ENCODE results near the gene SCARF1. TPM values are rescaled to one million over a fixed set of nuclear protein-coding genes. Genes with fewer than 3 reads are reported as not detected.

The SCARF1 gene
- total RNA-seq, 1 donor from 2014 or later: 4.0 TPM

GRCh38 chr17:1601571-1601970 lies 44.0 kb downstream of the SCARF1 start:
- peaks cover 4% of the 10 kb centered on the region for H3K9me3 Mint-ChIP-seq (ENCODE audit: unreplicated experiment)
- no peak for DNase-seq
- TF ChIP-seq, protein P1, sequence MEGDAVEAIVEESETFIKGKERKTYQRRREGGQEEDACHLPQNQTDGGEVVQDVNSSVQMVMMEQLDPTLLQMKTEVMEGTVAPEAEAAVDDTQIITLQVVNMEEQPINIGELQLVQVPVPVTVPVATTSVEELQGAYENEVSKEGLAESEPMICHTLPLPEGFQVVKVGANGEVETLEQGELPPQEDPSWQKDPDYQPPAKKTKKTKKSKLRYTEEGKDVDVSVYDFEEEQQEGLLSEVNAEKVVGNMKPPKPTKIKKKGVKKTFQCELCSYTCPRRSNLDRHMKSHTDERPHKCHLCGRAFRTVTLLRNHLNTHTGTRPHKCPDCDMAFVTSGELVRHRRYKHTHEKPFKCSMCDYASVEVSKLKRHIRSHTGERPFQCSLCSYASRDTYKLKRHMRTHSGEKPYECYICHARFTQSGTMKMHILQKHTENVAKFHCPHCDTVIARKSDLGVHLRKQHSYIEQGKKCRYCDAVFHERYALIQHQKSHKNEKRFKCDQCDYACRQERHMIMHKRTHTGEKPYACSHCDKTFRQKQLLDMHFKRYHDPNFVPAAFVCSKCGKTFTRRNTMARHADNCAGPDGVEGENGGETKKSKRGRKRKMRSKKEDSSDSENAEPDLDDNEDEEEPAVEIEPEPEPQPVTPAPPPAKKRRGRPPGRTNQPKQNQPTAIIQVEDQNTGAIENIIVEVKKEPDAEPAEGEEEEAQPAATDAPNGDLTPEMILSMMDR (IDR thresholded peaks at IDR 0.05; ENCODE audit: partially characterized antibody, unreplicated experiment): no peak
- no peak overlapping the region for H3K4me3 Mint-ChIP-seq (ENCODE audit: unreplicated experiment)
- no peaks in the 10 kb centered on the region for H3K27me3 Mint-ChIP-seq (ENCODE audit: unreplicated experiment)
- H3K4me1 Mint-ChIP-seq (ENCODE audit: low read depth, unreplicated experiment): no peaks in the 10 kb centered on the region
- peaks cover 15% of the 10 kb centered on the region for H3K36me3 Mint-ChIP-seq (ENCODE audit: unreplicated experiment)
- no peak overlapping the region for H3K27ac Mint-ChIP-seq (ENCODE audit: unreplicated experiment)

- DNase-seq: no peak
- Mint-ChIP-seq H3K9me3 (ENCODE audit: unreplicated experiment) (peaks cover 7% of the 10 kb centered on the region), H3K4me3 (ENCODE audit: unreplicated experiment) (no peak overlapping the region), H3K36me3 (ENCODE audit: unreplicated experiment) (peaks cover 15% of the 10 kb centered on the region), H3K4me1 (ENCODE audit: low read depth, unreplicated experiment) (no peaks in the 10 kb centered on the region), H3K27ac (ENCODE audit: unreplicated experiment) (no peak overlapping the region), H3K27me3 (ENCODE audit: unreplicated experiment) (no peaks in the 10 kb centered on the region)
- TF ChIP-seq, protein P1 (IDR thresholded peaks at IDR 0.05; ENCODE audit: partially characterized antibody, unreplicated experiment): no peak
Observed at GRCh38 chr17:1598399-1599095, 47.0 kb downstream of the SCARF1 start.

DNA sequence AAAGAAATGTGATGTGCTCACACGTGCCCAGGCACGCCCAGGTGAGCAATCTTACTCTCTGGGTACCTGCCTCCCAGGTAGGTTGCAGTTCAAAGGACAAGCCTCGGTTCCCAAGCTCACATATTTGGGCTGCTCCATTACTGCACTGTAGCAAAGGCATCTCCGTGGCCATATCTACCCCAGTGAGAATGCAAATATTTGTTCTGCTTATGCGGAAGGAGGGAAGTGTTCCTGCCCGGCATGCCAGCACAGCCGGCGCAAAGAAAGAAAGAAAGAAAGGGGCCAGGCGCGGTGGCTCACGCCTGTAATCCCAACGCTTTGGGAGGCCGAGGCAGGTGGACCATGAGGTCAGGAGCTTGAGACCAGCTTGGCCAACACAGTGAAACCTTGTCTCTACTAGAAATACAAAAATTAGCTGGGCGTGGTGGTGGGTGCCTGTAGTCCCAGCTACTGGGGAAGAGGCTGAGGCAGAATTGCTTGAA lies 47.6 kb downstream of the SCARF1 start:
- DNase-seq: no peak
- Mint-ChIP-seq H3K27me3 (ENCODE audit: unreplicated experiment) (no peaks in the 10 kb centered on the region), H3K4me1 (ENCODE audit: low read depth, unreplicated experiment) (no peaks in the 10 kb centered on the region), H3K36me3 (ENCODE audit: unreplicated experiment) (peaks cover 15% of the 10 kb centered on the region), H3K9me3 (ENCODE audit: unreplicated experiment) (peaks cover 7% of the 10 kb centered on the region), H3K27ac (ENCODE audit: unreplicated experiment) (no peak overlapping the region), H3K4me3 (ENCODE audit: unreplicated experiment) (no peak overlapping the region)
- TF ChIP-seq, protein P1 (IDR thresholded peaks at IDR 0.05; ENCODE audit: partially characterized antibody, unreplicated experiment): no peak

GRCh38 chr17:1593630-1593931 lies 52.0 kb downstream of the SCARF1 start:
- no peaks in the 10 kb centered on the region for H3K36me3 Mint-ChIP-seq (ENCODE audit: unreplicated experiment)
- no peaks in the 10 kb centered on the region for H3K4me1 Mint-ChIP-seq (ENCODE audit: low read depth, unreplicated experiment)
- H3K27ac Mint-ChIP-seq (ENCODE audit: unreplicated experiment): no peak overlapping the region
- no peak for DNase-seq
- H3K27me3 Mint-ChIP-seq (ENCODE audit: unreplicated experiment): no peaks in the 10 kb centered on the region
- H3K9me3 Mint-ChIP-seq (ENCODE audit: unreplicated experiment): peaks cover 7% of the 10 kb centered on the region
- TF ChIP-seq, protein P1 (IDR thresholded peaks at IDR 0.05; ENCODE audit: partially characterized antibody, unreplicated experiment): no peak
- H3K4me3 Mint-ChIP-seq (ENCODE audit: unreplicated experiment): no peak overlapping the region

GRCh38 chr17:1592751-1593629 lies 52.5 kb downstream of the SCARF1 start:
- Mint-ChIP-seq H3K4me3 (ENCODE audit: unreplicated experiment) (no peak overlapping the region), H3K27me3 (ENCODE audit: unreplicated experiment) (no peaks in the 10 kb centered on the region), H3K9me3 (ENCODE audit: unreplicated experiment) (peaks cover 7% of the 10 kb centered on the region), H3K4me1 (ENCODE audit: low read depth, unreplicated experiment) (no peaks in the 10 kb centered on the region), H3K27ac (ENCODE audit: unreplicated experiment) (no peak overlapping the region), H3K36me3 (ENCODE audit: unreplicated experiment) (no peaks in the 10 kb centered on the region)
- no peak for DNase-seq
- TF ChIP-seq, protein P1 (IDR thresholded peaks at IDR 0.05; ENCODE audit: partially characterized antibody, unreplicated experiment): no peak

Data from glutamatergic neuron (in vitro differentiated cells).